ENCODE data around the gene HSPA1B. TPM values are rescaled to one million over a fixed set of nuclear protein-coding genes. Genes with fewer than 3 reads are reported as not detected.
"Not testable (repeated sequence)": the region's sequence is repeated elsewhere in the genome, so short reads cannot be mapped to it uniquely, and the experiment has no call there.

The HSPA1B gene
- total RNA-seq, 1 donor from 2014 or later = 50.8 TPM

- ATAC-seq; DNase-seq (ENCODE audit: low spot score): not testable (repeated sequence)
Measured at GRCh38 chr6:31823592-31824196, 3.8 kb upstream of the HSPA1B start.

GRCh38 chr6:31825553-31825952 is 2.0 kb upstream of the HSPA1B start:
- no peak for ATAC-seq
- no peak for DNase-seq (ENCODE audit: low spot score)

GRCh38 chr6:31826793-31827285 is 699 bp upstream of the HSPA1B start:
- DNase-seq (ENCODE audit: low spot score) (peak; percentile 71), ATAC-seq (no peak)

- ATAC-seq (no peak), DNase-seq (ENCODE audit: low spot score) (peak; percentile 70)
Measured at GRCh38 chr6:31829633-31830283, 2.2 kb downstream of the HSPA1B start.

- ATAC-seq = no peak
- DNase-seq (ENCODE audit: low spot score) = no peak
Measured at GRCh38 chr6:31830886-31831335, 3.4 kb downstream of the HSPA1B start.

GRCh38 chr6:31831350-31832215 is 4.0 kb downstream of the HSPA1B start:
- no peak for DNase-seq (ENCODE audit: low spot score)
- ATAC-seq = no peak

- DNase-seq (ENCODE audit: low spot score) (peak; percentile 91), ATAC-seq (peak; percentile 76)
Measured at GRCh38 chr6:31834367-31835250, 7.1 kb downstream of the HSPA1B start.

- DNase-seq (ENCODE audit: low spot score) = no peak
- no peak for ATAC-seq
Measured at GRCh38 chr6:31836047-31836473, 8.5 kb downstream of the HSPA1B start.

GRCh38 chr6:31836474-31837368 is 9.2 kb downstream of the HSPA1B start:
- DNase-seq (ENCODE audit: low spot score) (no peak), ATAC-seq (peak; percentile 10)

GRCh38 chr6:31837369-31838113 is 10.0 kb downstream of the HSPA1B start:
- ATAC-seq (no peak), DNase-seq (ENCODE audit: low spot score) (no peak)

GRCh38 chr6:31838114-31838553 is 10.6 kb downstream of the HSPA1B start:
- DNase-seq (ENCODE audit: low spot score); ATAC-seq: not testable (repeated sequence)

- no peak for ATAC-seq
- no peak for DNase-seq (ENCODE audit: low spot score)
Measured at GRCh38 chr6:31838968-31839367, 11.4 kb downstream of the HSPA1B start.

GRCh38 chr6:31839779-31840126 is 12.2 kb downstream of the HSPA1B start:
- DNase-seq (ENCODE audit: low spot score); ATAC-seq: not testable (repeated sequence)

GRCh38 chr6:31842053-31842452 is 14.5 kb downstream of the HSPA1B start:
- ATAC-seq = no peak
- no peak for DNase-seq (ENCODE audit: low spot score)

- ATAC-seq (peak; percentile 62), DNase-seq (ENCODE audit: low spot score) (no peak)
Measured at GRCh38 chr6:31844507-31844906, 17.0 kb downstream of the HSPA1B start.

GRCh38 chr6:31847276-31847978 is 19.9 kb downstream of the HSPA1B start:
- no peak for ATAC-seq

GRCh38 chr6:31850765-31851484 is 23.4 kb downstream of the HSPA1B start:
- no peak for DNase-seq (ENCODE audit: low spot score)
- ATAC-seq = peak; percentile 58

More at GRCh38 chr6:31847276-31847978, 19.9 kb downstream of the HSPA1B start:
- no peak for DNase-seq (ENCODE audit: low spot score)
